HG02642 (cell line): ENCODE data around the gene RAB30.
"Not testable (repeated sequence)": the region's sequence is repeated elsewhere in the genome, so short reads cannot be mapped to it uniquely, and the experiment has no call there.

Experiments
- ATAC-seq: cut with Tn5 transposase; IDR thresholded peaks from one replicate; pipeline ENCODE4 v1.9.1; 2021; ENCODE audit warnings: mild to moderate bottlenecking; ENCODE audit not compliant: unreplicated experiment, poor library complexity

RAB30 gene

GRCh38 chr11:82967381-82967780 lies 104.3 kb downstream of the RAB30 start:
- no peak for ATAC-seq

GRCh38 chr11:82962021-82962420 lies 109.7 kb downstream of the RAB30 start:
- not testable (repeated sequence) for ATAC-seq

GRCh38 chr11:82960779-82961143 lies 110.9 kb downstream of the RAB30 start:
- peak; percentile 31 for ATAC-seq

- ATAC-seq, result peak; percentile 86
Measured at GRCh38 chr11:82959987-82960778, 111.5 kb downstream of the RAB30 start.

GRCh38 chr11:82955736-82956453 lies 115.8 kb downstream of the RAB30 start:
- not testable (repeated sequence) for ATAC-seq

GRCh38 chr11:82950502-82950901 lies 121.2 kb downstream of the RAB30 start:
- not testable (repeated sequence) for ATAC-seq

- ATAC-seq, result no peak
Measured at GRCh38 chr11:82949352-82949751, 122.3 kb downstream of the RAB30 start.

- no peak for ATAC-seq
Measured at GRCh38 chr11:82945682-82946081, 126.0 kb downstream of the RAB30 start.

GRCh38 chr11:82945041-82945440 lies 126.7 kb downstream of the RAB30 start:
- not testable (repeated sequence) for ATAC-seq

GRCh38 chr11:82944198-82944597 lies 127.5 kb downstream of the RAB30 start:
- no peak for ATAC-seq

- not testable (repeated sequence) for ATAC-seq
Measured at GRCh38 chr11:82943430-82943829, 128.3 kb downstream of the RAB30 start.

- ATAC-seq, result no peak
Measured at GRCh38 chr11:82942376-82942775, 129.3 kb downstream of the RAB30 start.

- no peak for ATAC-seq
Measured at GRCh38 chr11:82939456-82939855, 132.2 kb downstream of the RAB30 start.

- ATAC-seq, result no peak
Measured at GRCh38 chr11:82937554-82937953, 134.1 kb downstream of the RAB30 start.

- no peak for ATAC-seq
Measured at GRCh38 chr11:82936261-82936660, 135.4 kb downstream of the RAB30 start.

- ATAC-seq, result no peak
Measured at GRCh38 chr11:82932564-82932963, 139.1 kb downstream of the RAB30 start.

GRCh38 chr11:82930734-82931133 lies 141.0 kb downstream of the RAB30 start:
- no peak for ATAC-seq

GRCh38 chr11:82930229-82930628 lies 141.5 kb downstream of the RAB30 start:
- no peak for ATAC-seq

- no peak for ATAC-seq
Measured at GRCh38 chr11:82929121-82929520, 142.6 kb downstream of the RAB30 start.

- ATAC-seq, result no peak
Measured at GRCh38 chr11:82927264-82927880, 144.3 kb downstream of the RAB30 start.

GRCh38 chr11:82924522-82925224 lies 147.0 kb downstream of the RAB30 start:
- ATAC-seq, result no peak
